ENCODE measurements around the gene CBX1.

DNA sequence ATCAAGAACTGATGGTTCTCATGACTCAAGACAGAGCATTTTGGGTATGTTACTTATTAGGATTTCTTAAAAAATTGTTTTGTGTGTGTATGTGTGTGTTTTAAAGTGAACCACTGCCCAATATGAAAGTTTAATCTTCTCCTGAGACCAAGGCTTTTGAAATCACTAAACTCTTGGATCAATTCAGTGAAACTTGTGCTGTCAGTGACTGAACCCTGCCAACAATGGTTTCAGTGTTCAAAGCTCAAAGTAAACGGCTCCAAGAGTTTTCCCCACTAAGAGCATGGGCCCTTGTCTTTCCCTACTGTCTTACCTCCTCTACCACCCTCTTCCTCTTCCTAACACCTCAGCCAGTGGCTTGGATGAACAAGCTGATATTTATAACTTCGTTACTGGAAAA lies 31.1 kb downstream of the CBX1 start:
- TF ChIP-seq, protein P1, sequence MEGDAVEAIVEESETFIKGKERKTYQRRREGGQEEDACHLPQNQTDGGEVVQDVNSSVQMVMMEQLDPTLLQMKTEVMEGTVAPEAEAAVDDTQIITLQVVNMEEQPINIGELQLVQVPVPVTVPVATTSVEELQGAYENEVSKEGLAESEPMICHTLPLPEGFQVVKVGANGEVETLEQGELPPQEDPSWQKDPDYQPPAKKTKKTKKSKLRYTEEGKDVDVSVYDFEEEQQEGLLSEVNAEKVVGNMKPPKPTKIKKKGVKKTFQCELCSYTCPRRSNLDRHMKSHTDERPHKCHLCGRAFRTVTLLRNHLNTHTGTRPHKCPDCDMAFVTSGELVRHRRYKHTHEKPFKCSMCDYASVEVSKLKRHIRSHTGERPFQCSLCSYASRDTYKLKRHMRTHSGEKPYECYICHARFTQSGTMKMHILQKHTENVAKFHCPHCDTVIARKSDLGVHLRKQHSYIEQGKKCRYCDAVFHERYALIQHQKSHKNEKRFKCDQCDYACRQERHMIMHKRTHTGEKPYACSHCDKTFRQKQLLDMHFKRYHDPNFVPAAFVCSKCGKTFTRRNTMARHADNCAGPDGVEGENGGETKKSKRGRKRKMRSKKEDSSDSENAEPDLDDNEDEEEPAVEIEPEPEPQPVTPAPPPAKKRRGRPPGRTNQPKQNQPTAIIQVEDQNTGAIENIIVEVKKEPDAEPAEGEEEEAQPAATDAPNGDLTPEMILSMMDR (IDR thresholded peaks at IDR 0.05) = no peak
- no peak for TF ChIP-seq POLR2A (IDR thresholded peaks at IDR 0.05)

All from prostate gland (tissue), 2 donors.